Muscle of arm (tissue), 12 donors: ENCODE data around the gene RBM42. TPM values are rescaled to one million over a fixed set of nuclear protein-coding genes. Genes with fewer than 3 reads are reported as not detected.

ENCODE experiments used
- DNase-seq: peaks from one replicate; pipeline ENCODE4 v3.0.0-alpha.2; 2013
- polyA plus RNA-seq, 12 donors: library from polyadenylated mRNA; unstranded; fragments of 120-200 nt; gene quantifications; one replicate each; pipeline ENCODE4 v1.2.1, GENCODE V29; 2013; ENCODE audit not compliant: insufficient read length in 12 of 12

Gene RBM42
- polyA plus RNA-seq, 12 donors: 27.0 to 60.1 (median 36.9) TPM; not detected in 1

- DNase-seq: no peak
These were observed 10.0 kb upstream of the RBM42 start for GRCh38 chr19:35618857-35619256.

GRCh38 chr19:35619290-35619923, 9.4 kb upstream of the RBM42 start:
- no peak for DNase-seq

- no peak for DNase-seq
These were observed 8.8 kb upstream of the RBM42 start for GRCh38 chr19:35620001-35620400.

GRCh38 chr19:35621708-35622107, 7.1 kb upstream of the RBM42 start:
- DNase-seq: no peak

- no peak for DNase-seq
These were observed 6.1 kb upstream of the RBM42 start for GRCh38 chr19:35622750-35623149.

- no peak for DNase-seq
These were observed 5.4 kb upstream of the RBM42 start for GRCh38 chr19:35623327-35624010.

- no peak for DNase-seq
These were observed 622 bp upstream of the RBM42 start for GRCh38 chr19:35628264-35628564.

GRCh38 chr19:35629332-35629633, 447 bp downstream of the RBM42 start:
- DNase-seq: no peak

- DNase-seq: no peak
These were observed 5.0 kb downstream of the RBM42 start for GRCh38 chr19:35633727-35634440.

- no peak for DNase-seq
These were observed 7.8 kb downstream of the RBM42 start for GRCh38 chr19:35636651-35637050.

GRCh38 chr19:35637165-35637564, 8.3 kb downstream of the RBM42 start:
- no peak for DNase-seq

- no peak for DNase-seq
These were observed 10.4 kb downstream of the RBM42 start for GRCh38 chr19:35639321-35639639.

GRCh38 chr19:35639863-35640262, 11.0 kb downstream of the RBM42 start:
- no peak for DNase-seq

- no peak for DNase-seq
These were observed 12.8 kb downstream of the RBM42 start, which contains the start of gene ETV2 for GRCh38 chr19:35641515-35642151. Gene ETV2 (plus strand): TSS chr19:35641745. CDS start chr19:35642461, 716 bp downstream.

- no peak for DNase-seq
These were observed 13.5 kb downstream of the RBM42 start for GRCh38 chr19:35642312-35642711.

GRCh38 chr19:35642798-35643254, 14.0 kb downstream of the RBM42 start:
- DNase-seq: no peak

- DNase-seq: peak; percentile 80
These were observed 14.7 kb downstream of the RBM42 start for GRCh38 chr19:35643255-35644205.

- DNase-seq: peak; percentile 92
These were observed 15.6 kb downstream of the RBM42 start for GRCh38 chr19:35644206-35644986.

GRCh38 chr19:35644987-35645679, 16.3 kb downstream of the RBM42 start:
- DNase-seq: peak; percentile 70
